OCI-LY7 (cell line): ENCODE data around the gene PRKRIP1.
"Not testable (repeated sequence)": the region's sequence is repeated elsewhere in the genome, so short reads cannot be mapped to it uniquely, and the experiment has no call there.

Source experiments
- EZH2phosphoT487 ChIP-seq: fragments of 200-600 bp; sonication (generic); IDR thresholded peaks from 2 replicates; pipeline ENCODE4 v1.6.1; 2018; ENCODE audit warnings: low read depth, borderline replicate concordance, mild to moderate bottlenecking, mixed run types, antibody characterized with exemption, low read length, moderate library complexity, mixed read lengths
- TF ChIP-seq, protein P1 (sequence below): fragments of 200-600 bp; sonication (generic); conservative IDR thresholded peaks from 2 replicates; pipeline ENCODE4 v1.5.1; 2014; ENCODE audit warnings: mild to moderate bottlenecking, antibody characterized with exemption, low read length, moderate library complexity, mixed read lengths

DNA sequence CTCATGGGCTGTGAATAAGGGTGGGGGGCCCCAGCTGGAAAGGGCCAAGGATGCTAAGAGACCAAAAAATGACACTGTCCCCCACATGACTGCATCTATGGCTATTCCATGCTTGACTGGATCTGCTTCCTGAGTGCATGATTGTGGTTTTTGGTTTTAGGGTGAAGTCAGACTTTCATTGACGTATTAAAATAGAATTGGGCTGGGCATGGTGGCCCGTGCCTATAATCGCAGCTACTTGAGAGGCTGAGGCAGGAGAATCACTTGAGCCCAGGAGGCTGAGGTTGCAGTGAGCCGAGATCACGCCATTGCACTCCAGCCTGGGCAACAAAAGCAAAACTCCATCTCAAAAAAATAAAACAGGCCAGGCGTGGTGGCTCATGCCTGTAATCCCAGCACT lies 12.4 kb downstream of the PRKRIP1 start:
- TF ChIP-seq, protein P1, sequence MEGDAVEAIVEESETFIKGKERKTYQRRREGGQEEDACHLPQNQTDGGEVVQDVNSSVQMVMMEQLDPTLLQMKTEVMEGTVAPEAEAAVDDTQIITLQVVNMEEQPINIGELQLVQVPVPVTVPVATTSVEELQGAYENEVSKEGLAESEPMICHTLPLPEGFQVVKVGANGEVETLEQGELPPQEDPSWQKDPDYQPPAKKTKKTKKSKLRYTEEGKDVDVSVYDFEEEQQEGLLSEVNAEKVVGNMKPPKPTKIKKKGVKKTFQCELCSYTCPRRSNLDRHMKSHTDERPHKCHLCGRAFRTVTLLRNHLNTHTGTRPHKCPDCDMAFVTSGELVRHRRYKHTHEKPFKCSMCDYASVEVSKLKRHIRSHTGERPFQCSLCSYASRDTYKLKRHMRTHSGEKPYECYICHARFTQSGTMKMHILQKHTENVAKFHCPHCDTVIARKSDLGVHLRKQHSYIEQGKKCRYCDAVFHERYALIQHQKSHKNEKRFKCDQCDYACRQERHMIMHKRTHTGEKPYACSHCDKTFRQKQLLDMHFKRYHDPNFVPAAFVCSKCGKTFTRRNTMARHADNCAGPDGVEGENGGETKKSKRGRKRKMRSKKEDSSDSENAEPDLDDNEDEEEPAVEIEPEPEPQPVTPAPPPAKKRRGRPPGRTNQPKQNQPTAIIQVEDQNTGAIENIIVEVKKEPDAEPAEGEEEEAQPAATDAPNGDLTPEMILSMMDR, result not testable (repeated sequence)
- TF ChIP-seq EZH2phosphoT487, result not testable (repeated sequence)
